Hepatic stellate cell (primary cell): Measurements from ENCODE around the gene TCF19.

Experiments
- DNase-seq: peaks from one replicate; pipeline ENCODE4 v3.0.0; 2011; ENCODE audit warnings: low spot score

TCF19 gene

GRCh38 chr6:31128093-31128676 lies 30.2 kb upstream of the TCF19 start:
- peak; percentile 55 for DNase-seq

DNA sequence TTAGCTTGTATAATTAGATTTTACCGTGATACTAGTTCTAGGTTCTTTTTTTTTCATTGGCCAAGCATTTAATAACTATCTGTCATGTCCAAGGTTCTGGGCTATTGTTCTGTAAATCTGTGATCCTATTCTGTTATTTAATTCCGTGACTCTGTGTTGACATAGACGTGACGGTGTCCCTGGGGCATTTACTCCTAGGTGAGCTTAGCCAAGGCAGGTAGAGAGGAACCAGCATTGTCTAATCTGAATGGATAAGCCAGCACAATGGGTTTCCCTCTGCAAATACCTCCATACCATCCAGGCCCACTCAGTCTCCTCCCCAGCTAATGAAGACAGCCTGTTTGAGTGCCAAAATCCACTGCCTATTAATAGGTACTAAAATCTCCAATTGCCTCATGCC lies 29.3 kb upstream of the TCF19 start:
- DNase-seq = no peak

- DNase-seq = no peak
Measured at GRCh38 chr6:31130751-31131150, 27.6 kb upstream of the TCF19 start.

DNA sequence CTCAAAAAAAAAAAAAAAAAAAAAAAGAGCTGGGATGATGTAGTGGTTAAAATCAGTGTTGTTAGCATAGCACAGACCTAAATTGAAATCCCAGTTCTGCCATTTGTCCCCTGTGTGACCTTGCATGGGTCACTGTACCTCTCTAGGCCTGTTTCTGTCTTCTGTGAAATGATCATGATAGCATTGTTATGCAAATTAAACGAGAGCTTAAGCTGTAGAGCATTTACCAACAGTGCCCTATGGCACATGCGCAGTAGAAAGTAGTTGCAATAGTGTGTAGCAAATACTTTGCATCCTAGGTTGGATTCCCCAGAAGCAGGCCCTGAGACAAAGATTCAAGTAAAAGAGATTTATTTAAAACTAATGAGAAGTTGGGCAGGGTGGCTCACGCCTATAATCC lies 26.8 kb upstream of the TCF19 start:
- no peak for DNase-seq

DNA sequence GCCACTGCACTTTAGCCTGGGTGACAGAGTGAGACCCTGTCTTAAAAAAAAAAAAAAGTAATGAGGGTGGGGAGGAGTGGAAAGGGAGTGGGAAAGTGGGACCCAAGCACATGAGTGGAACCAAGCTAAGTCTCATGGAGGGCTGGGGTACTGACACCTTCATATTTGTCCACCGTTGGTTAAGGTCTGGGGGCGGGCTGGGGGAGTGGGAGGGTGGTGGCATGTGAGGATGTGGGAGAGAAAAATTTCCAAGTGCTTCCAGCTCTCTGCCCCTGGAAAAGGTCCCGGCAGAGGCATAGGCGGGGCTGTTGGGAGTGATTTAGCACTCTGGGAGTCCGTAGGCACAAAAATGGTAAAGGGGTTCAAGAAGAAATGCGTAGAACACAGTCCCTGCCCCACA lies 25.6 kb upstream of the TCF19 start:
- no peak for DNase-seq

DNA sequence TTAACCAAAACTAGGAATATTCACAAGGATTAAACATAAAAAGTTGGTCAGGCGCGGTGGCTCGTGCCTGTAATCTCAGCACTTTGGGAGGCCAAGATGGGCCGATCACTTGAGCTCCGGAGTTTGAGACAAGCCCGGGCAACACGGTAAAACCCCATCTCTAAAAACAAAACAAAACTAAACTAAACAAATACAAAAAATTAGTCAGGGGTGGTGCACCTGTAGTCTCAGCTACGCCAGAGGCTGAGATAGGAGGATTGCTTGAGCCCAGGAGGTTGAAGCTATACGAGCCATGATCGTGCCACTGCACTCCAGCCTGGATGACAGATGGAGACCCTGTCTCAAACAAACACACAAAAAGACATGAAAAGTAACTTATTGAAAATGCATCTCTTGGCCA lies 22.7 kb upstream of the TCF19 start:
- no peak for DNase-seq

GRCh38 chr6:31138982-31139381 lies 19.4 kb upstream of the TCF19 start, which contains the start of gene PSORS1C2:
PSORS1C2 (minus strand) TSS chr6:31139066; CDS start chr6:31139026, 40 bp downstream.
- DNase-seq = no peak

GRCh38 chr6:31139599-31139998 lies 18.8 kb upstream of the TCF19 start:
- peak; percentile 70 for DNase-seq

GRCh38 chr6:31140643-31141042 lies 17.7 kb upstream of the TCF19 start:
- no peak for DNase-seq

DNA sequence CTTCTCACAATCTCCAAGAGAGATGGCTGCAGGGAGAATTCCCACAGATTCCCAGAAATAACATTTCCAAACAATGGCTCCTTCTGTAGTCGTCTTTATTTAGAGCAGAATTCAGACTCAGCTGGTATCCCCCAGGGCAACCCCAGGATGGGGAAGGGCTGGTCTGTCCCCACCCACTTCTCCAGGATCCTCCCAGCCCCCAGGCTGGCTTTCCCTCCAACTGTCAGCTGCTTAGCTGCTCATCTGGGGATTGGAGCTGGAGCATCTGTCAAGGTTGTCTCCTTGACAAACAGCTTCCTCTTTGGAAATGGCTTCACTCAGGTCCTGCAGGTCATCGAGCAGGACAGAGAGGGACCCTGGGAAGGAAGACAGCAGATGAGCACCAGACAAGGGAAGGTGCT lies 16.0 kb upstream of the TCF19 start:
- no peak for DNase-seq

- peak; percentile 82 for DNase-seq
Measured at GRCh38 chr6:31143148-31143547, 15.2 kb upstream of the TCF19 start.

DNA sequence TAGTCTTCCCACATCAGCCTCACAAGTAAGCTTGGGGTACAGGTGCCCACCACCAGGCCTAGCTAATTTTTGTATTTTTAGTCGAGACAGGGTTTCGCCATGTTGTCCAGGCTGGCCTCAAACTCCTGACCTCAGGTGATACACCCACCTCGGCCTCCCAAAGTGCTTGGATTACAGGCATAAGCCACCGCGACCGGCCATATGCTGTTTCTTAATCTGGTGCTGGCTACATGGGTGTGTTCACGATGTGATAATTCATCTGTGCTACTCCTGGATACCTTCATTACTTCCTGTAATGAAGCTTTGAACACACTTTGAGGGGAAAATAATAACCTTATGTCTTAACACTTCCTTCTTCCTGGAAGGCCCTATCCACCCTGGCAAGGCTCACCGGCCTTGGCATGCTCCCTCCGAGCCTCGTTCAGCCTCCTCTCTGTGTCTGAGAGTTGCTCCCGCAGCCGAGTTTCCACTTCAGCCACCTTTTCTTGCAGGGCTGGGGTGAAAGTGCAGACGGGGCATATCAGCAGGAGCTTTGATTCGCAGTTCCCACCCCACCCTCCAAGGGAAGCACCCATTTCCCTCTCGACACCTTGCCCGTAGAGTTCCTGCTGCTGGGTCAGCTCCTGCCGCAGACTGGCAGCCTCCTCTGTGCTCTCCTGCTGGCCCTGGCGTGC lies 14.0 kb upstream of the TCF19 start:
- no peak for DNase-seq

DNA sequence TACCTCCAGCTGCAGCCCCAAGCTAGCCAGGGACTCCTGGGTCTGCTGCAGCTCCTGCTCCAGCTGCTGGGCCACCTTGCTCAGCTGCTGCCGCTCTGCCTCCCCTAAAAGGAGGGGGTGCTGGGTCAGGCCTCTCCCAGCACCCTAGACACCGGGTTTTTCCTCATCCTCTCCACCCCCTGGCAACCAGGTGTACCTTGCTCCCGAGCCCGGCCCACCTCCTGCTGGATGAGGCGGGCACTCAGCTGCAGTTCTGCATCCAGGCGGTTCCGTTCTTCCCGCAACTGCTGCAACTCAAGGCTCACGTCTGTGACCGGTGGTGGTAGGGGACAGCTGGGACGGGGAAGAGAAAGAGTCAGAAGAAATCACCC lies 13.4 kb upstream of the TCF19 start:
- DNase-seq = no peak

GRCh38 chr6:31145386-31145785 lies 13.0 kb upstream of the TCF19 start:
- no peak for DNase-seq

DNA sequence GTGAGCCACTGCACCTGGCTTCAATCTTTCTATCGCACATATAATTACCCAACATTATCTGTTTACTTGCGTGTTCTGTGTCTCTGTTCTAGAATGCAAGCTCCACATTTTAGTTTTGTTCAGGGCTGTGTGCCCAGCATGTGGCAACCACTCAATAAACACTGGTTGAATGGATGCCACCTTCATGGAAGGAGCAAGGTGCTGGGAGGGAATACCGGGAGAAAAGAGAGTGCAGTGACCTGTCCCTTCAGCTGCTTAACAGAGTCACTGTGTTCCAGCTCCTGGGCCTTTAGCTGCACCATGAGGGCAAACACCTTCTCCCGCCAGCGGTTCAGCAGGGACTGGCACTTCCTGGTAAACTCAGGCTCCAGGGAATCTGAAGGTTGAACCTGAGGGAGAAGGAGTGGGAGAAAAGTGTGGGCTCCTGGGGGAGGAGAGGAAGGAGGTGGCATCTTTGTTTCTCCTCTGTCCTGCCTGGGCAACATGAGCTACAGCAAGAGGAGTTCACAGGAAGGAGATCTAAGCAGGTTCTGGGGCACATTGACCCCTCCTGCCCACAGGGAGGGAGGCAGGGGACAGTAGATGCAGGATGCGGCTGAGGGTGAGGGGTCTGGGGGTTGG lies 8.5 kb upstream of the TCF19 start:
- DNase-seq = no peak

DNA sequence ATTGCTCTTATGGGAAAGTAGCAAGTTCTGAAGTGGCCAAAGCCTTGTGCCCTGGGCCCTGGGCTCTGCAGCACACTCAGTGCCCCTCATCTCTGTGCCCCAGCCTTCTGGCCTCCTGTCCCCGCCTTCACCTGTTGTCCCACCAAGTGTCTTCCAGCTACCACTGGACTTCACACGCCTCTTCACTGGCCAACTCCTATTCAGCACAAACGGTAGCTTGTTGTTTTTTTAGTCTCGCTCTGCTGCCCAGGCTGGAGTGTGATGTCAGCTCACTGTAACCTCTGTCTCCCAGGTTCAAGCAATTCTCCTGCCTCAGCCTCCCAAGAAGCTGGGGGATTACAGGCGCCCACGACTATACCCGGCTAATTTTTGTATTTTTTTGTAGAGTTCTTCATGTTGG lies 5.6 kb upstream of the TCF19 start:
- DNase-seq = no peak

DNA sequence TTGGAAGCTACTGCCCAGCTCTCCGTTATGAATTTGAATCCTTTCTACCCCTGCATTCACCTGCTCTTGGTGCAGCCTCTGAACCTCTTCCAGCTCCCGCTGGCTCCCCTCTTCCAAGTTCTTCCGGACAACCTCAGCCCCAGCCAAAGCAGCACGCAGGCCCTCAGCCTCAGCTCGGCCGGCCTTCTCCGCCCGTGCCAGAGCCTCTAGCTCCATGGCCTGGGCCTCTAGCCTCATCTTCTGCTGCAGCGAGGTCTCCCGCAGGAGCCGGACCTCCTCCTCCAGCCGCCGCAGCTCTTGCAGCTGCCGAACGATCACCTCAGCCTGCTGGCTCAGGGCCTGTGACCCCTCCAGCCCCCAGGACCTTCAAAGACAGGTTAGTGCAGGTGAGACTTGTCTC lies 4.0 kb upstream of the TCF19 start:
- DNase-seq = no peak

DNA sequence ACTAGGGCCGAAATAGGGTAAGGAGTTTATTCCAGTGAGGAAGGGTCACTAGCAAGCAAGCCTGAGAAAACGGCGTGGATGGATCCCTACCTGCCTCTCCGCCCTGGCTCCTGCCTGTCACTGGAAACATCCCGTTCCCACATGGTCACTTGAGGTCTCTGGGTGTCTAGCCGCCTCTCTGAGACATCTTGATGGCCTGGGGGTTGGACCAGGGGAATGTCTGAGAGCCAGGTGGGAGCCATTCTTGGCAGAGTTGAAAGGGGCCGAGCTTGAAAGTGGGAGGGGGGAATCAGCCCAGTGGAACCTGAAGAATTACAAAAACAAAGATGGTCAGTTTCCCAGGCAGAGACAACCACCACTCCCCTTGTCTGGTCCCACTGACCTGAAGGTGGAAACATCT lies 1.7 kb upstream of the TCF19 start:
- DNase-seq = no peak

DNA sequence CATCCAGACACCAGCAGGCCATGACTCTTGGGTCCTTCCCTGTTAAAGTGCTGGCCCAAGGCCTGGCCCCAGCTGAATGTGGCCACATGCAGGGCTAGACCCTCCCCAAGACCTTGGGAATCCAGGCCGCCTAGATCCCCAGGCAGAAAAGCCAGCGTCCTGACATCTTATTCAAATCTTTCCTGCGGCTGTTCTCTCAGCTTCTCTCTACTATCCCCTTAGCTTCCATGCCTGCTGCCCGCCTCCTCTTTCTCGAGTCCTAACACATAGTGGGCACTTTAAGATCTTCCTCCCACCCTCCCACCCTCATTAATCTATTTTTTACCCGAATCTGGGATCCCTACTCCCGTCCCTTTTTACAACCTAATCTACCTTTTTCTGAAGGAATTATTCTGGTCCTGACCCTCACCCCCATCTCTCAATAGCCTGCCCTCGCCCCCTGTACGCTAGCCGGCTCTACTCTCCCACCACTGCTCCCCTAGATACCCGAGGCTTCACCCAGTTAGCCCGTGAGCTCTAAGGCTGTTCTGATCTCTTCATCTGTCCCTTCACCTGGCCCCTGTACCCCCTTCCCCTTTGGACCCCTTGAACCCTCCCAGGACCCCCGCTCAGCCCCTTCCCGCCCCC lies 763 bp upstream of the TCF19 start, which contains the start of gene CCHCR1:
Gene CCHCR1, minus strand, starts transcription at position 290 of the 627 bp plus-strand sequence. Its CDS starts 202 bp downstream, at position 88.
- no peak for DNase-seq

DNA sequence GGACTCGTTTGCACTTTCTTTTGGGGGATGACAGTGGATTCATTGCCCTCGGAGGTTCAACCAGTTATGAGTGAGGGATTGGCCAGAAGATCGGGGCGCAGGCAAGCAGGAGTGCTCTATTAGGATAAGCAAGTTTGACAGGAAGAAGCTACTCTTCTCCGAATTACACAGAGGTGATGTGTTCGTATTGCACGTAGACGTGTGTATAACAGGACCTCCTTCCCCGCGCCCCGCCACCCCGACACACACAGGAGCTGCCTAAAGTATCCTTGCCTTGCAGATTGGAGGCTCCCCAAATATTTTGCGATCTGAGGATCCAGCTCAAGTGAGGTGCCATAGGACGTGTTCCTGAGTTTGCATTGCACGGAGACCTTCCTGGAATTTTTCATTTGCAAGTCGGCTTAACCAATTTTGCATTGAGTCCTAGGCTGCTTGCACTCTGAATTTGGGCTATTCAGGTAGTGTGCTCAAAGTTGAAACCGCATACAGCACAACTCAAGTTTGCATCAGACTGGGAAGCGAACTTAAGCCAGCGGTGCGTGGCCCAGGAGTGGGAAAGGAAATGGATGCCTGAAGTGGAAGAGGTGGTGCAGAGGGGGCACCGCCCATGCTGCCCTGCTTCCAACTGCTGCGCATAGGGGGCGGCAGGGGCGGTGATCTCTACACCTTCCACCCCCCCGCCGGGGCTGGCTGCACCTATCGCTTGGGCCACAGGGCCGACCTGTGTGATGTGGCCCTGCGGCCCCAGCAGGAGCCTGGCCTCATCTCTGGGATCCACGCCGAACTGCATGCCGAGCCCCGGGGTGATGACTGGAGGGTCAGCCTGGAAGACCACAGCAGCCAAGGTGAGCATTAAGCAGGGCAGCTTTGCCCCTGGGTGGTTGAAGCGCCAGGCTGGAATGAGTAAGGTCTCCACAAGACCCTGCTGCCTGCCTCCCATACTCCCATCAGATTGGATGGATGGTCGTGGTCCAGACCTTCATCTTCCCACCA lies 770 bp downstream of the TCF19 start:
- DNase-seq = peak; percentile 48

DNA sequence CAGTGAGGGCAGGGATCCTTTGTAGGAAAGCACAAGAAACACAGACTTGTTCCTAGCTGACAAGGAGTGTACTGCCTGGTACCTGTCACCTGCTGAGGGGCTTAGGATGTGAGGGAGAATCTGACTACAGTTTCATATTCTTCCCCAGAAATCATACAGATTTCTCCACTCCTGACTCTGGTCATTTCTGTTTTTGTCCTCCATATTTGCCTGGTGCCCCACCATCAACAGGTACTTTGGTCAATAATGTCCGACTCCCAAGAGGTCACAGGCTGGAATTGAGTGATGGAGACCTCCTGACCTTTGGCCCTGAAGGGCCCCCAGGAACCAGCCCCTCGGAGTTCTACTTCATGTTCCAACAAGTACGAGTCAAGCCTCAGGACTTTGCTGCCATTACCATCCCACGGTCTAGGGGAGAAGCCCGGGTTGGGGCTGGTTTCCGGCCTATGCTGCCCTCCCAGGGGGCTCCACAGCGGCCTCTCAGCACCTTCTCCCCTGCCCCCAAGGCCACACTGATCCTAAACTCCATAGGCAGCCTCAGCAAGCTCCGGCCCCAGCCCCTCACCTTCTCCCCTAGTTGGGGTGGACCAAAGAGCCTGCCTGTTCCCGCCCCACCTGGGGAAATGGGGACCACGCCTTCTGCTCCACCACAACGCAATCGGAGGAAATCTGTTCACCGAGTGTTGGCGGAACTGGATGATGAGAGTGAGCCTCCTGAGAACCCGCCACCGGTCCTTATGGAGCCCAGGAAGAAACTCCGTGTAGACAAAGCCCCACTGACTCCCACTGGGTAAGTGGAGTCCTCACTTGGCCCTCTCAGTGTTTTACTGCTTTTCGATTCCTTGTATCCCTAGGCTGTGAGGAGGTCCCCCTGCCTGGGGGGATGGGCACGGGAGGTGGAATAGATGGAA lies 3.1 kb downstream of the TCF19 start:
- no peak for DNase-seq
